GM10266 (cell line): Measurements from ENCODE around the gene SEMA3C.

Experiments used
- DNase-seq: peaks from one replicate; pipeline ENCODE4 v3.0.0; 2012; ENCODE audit errors: extremely low spot score
- CTCF ChIP-seq: IDR thresholded peaks from 2 replicates; pipeline ENCODE4 v1.5.1; 2012; ENCODE audit warnings: mild to moderate bottlenecking, low read depth; ENCODE audit not compliant: control insufficient read depth, insufficient read depth; ENCODE audit errors: missing control alignments

The SEMA3C gene

GRCh38 chr7:80847027-80847426, 71.8 kb downstream of the SEMA3C start:
- TF ChIP-seq CTCF, result no peak
- DNase-seq, result no peak

GRCh38 chr7:80844916-80845315, 73.9 kb downstream of the SEMA3C start:
- TF ChIP-seq CTCF, result no peak
- DNase-seq, result no peak

- no peak for DNase-seq
Measured at GRCh38 chr7:80843018-80843677, 75.7 kb downstream of the SEMA3C start.

GRCh38 chr7:80842022-80842790, 76.6 kb downstream of the SEMA3C start:
- no peak for TF ChIP-seq CTCF
- DNase-seq, result no peak

More at GRCh38 chr7:80843018-80843677, 75.7 kb downstream of the SEMA3C start:
- TF ChIP-seq CTCF, result no peak

GRCh38 chr7:80841423-80841955, 77.4 kb downstream of the SEMA3C start:
- TF ChIP-seq CTCF, result no peak
- DNase-seq, result no peak

- no peak for DNase-seq
- no peak for TF ChIP-seq CTCF
Measured at GRCh38 chr7:80840681-80841080, 78.2 kb downstream of the SEMA3C start.

GRCh38 chr7:80839855-80840254, 79.0 kb downstream of the SEMA3C start:
- TF ChIP-seq CTCF, result no peak
- no peak for DNase-seq
